Left ventricle myocardium inferior (tissue), 1 donor: ENCODE data around the gene HSD11B2. TPM values are rescaled to one million over a fixed set of nuclear protein-coding genes. Genes with fewer than 3 reads are reported as not detected.

Experiments used
- DNase-seq: peaks from one replicate; pipeline ENCODE4 v3.0.0-alpha.2; 2020
- H3K27ac ChIP-seq: fragments of 200-600 bp; replicated peaks from 2 replicates; pipeline ENCODE4 v1.8.0; 2021
- H3K27me3 ChIP-seq: fragments of 200-600 bp; 2 replicates; pipeline ENCODE4 v1.8.0; 2021; ENCODE audit warnings: low read depth
- H3K36me3 ChIP-seq: fragments of 200-600 bp; 2 replicates; pipeline ENCODE4 v1.8.0; 2021
- H3K4me1 ChIP-seq: fragments of 200-600 bp; 2 replicates; pipeline ENCODE4 v1.8.0; 2021
- H3K4me3 ChIP-seq: fragments of 200-600 bp; 2 replicates; pipeline ENCODE4 v1.8.0; 2021; ENCODE audit warnings: mild to moderate bottlenecking, moderate library complexity
- H3K9me3 ChIP-seq: fragments of 200-600 bp; replicated peaks from 2 replicates; pipeline ENCODE4 v1.8.0; 2021
- CTCF ChIP-seq: fragments of 200-600 bp; IDR thresholded peaks from 2 replicates; pipeline ENCODE4 v1.8.0; 2021; ENCODE audit warnings: antibody characterized with exemption, mild to moderate bottlenecking, borderline replicate concordance
- intact Hi-C: fragments of 100-400 bp; cut with micrococcal nuclease; formaldehyde crosslinking; loops from one replicate; pipeline ENCODE4 v1.11.0; 2022
- total RNA-seq: library from RNA; stranded (reverse); fragmentation: NEBNext Ultra II Directional; extraction: Animal tissue kit (Norgen Biotek cat#: 25700); gene quantifications from one replicate; pipeline ENCODE4 v1.2.1, GENCODE V29; 2021
- donor health status: DM: no; HTN: yes; CAD: no; lungs with severe emphysema.

Gene HSD11B2
- total RNA-seq, 1 donor from 2014 or later, result 0.99 TPM

GRCh38 chr16:67398546-67399217 is 32.2 kb upstream of the HSD11B2 start:
- peak overlapping the region; percentile 46 for H3K4me3 ChIP-seq
- no peaks in the 10 kb centered on the region for H3K9me3 ChIP-seq
- intact Hi-C loops, result no loop called here
- DNase-seq, result no peak
- H3K36me3 ChIP-seq, result no peaks in the 10 kb centered on the region
- H3K27me3 ChIP-seq, result peaks cover 16% of the 10 kb centered on the region
- no peak for TF ChIP-seq CTCF
- peak overlapping the region; percentile 72 for H3K27ac ChIP-seq
- H3K4me1 ChIP-seq, result peaks cover 60% of the 10 kb centered on the region

DNA sequence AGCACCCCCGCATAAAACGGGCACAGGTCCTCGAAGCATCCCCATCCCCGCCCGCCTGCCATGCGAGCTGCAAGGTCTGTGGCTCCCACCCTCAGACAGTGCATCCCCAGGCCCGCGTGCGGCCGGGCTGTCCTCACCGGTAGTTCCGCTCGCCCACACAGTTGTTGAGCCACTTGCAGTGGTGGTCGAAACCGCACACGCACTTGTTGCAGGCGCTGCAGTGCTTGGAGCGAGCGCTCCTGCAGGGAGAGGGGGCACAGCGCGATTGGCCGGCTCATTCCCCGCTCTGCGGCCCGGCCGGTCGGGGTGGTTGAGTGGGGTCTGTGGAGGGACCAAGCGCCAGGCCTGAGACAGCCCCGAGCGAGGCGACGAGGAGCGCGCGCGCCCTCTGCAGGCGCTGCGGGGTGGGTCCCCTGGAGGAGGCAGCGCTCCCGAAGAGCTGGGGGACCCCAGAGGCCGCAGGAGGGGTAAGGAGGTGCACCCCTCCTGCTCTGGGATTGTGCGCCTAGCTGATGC is 31.6 kb upstream of the HSD11B2 start:
- no peaks in the 10 kb centered on the region for H3K9me3 ChIP-seq
- DNase-seq, result no peak
- TF ChIP-seq CTCF, result peak; percentile 84
- peaks cover 60% of the 10 kb centered on the region for H3K4me1 ChIP-seq
- H3K27ac ChIP-seq, result peak overlapping the region; percentile 72
- H3K4me3 ChIP-seq, result peak overlapping the region; percentile 46
- intact Hi-C loops, result no loop called here
- no peaks in the 10 kb centered on the region for H3K36me3 ChIP-seq
- peaks cover 11% of the 10 kb centered on the region for H3K27me3 ChIP-seq

DNA sequence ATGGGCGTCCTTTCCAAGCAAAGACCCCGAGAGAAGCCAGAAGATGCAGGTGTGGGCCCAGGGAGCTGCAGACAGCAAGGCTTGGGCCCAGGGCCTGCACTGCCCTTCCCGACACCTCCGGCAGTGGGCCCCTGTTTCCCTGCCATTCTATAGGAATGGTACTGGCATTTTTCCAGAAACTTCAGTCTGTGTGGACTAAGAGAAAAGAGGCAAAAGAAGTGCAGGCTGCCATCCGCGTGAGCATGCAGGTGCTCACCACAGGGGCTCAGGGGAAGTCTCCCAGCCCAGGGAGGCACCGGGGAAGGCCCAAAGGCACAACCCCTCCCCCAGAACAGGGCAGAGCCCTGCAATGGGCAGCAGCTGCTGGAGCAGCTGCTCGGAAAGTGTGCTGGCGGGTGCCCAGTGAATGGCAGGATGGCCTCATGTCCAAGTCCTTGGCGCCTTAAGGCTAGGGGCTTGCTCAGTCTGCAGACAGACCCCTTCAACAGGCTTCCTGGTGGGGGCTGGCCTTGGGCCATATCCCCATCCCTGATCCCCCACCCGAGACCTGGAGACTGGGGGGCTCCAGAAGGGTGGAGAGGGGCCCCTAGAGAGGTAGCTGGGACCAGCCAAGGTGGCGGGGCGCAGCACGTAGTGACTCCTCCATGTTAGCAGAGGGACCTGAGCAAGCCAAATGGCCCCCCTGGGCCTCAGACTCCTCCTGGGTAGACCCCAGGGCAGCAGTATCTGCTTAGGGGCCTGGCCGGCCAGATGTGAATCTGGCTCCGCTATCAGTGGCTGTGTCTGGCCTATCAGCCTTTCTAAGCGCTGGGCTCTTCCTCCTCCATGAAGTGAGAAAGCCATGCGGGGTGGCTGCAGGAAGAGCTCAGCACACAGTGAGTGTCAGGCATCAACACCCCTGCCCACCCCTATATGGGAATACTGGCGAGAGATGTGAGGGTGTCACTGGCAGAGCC is 30.9 kb upstream of the HSD11B2 start:
- H3K4me1 ChIP-seq, result peaks cover 60% of the 10 kb centered on the region
- H3K36me3 ChIP-seq, result no peaks in the 10 kb centered on the region
- H3K4me3 ChIP-seq, result no peak overlapping the region
- DNase-seq, result no peak
- no peaks in the 10 kb centered on the region for H3K9me3 ChIP-seq
- H3K27ac ChIP-seq, result no peak overlapping the region
- intact Hi-C loops, result no loop called here
- TF ChIP-seq CTCF, result peak; percentile 39
- peaks cover 3% of the 10 kb centered on the region for H3K27me3 ChIP-seq

DNA sequence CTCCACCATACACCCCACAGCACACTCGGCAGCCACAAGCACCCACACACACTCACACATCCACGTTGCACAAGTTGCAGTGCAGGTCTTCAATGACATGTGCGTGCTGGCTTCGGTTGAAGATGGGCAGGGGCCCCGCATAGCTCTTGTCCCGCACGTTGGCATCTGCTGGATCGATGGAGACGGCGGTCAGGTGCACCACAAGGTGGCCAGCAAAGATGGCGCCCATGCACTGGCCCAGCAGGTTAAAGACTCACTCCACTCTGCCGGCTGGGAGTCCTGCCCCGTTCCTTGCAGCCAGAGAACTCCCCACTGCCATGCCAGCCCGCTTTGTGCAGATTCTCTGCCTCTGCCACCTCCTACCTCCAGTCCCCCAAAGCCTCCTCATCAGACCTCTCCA is 30.0 kb upstream of the HSD11B2 start:
- Histone ChIP-seq H3K4me1 (peaks cover 60% of the 10 kb centered on the region), H3K27me3 (no peaks in the 10 kb centered on the region), H3K36me3 (no peaks in the 10 kb centered on the region), H3K27ac (no peak overlapping the region), H3K9me3 (no peaks in the 10 kb centered on the region), H3K4me3 (no peak overlapping the region)
- intact Hi-C loops, result no loop called here
- no peak for TF ChIP-seq CTCF
- DNase-seq, result no peak

- intact Hi-C loops, result no loop called here
- peaks cover 50% of the 10 kb centered on the region for H3K4me1 ChIP-seq
- TF ChIP-seq CTCF, result no peak
These were observed 26.9 kb upstream of the HSD11B2 start for GRCh38 chr16:67403976-67404555.

More at GRCh38 chr16:67403976-67404555, 26.9 kb upstream of the HSD11B2 start:
- Histone ChIP-seq H3K27me3 (no peaks in the 10 kb centered on the region), H3K9me3 (no peaks in the 10 kb centered on the region), H3K27ac (no peak overlapping the region), H3K4me3 (no peak overlapping the region), H3K36me3 (no peaks in the 10 kb centered on the region)
- no peak for DNase-seq
